Gastrocnemius medialis (tissue), 4 donors: ENCODE results near the gene OR52N1. TPM values are rescaled to one million over a fixed set of nuclear protein-coding genes. Genes with fewer than 3 reads are reported as not detected.

Experiments
- ATAC-seq, 2 donors: fragments of 150-250 bp; one replicate each; pipeline ENCODE4 v1.9.1; 2016
- DNase-seq, 2 donors: peaks; one replicate each; pipeline ENCODE4 v3.0.0-alpha.2; 2019
- H3K27ac ChIP-seq, 4 donors: fragments of 200-600 bp; sonication (generic); 1 replicate in 1 of 4; 2 replicates in 3 of 4; pipeline ENCODE4 v1.5.1; 2016 to 2018; ENCODE audit warnings: mild to moderate bottlenecking in 2 of 4, moderate library complexity in 1 of 4
- H3K27me3 ChIP-seq, 3 donors: fragments of 200-600 bp; sonication (generic) in 2 of 3; 1 replicate in 1 of 3; 2 replicates in 2 of 3; pipeline versions ENCODE4 v1.5.1 to v1.6.0; 2016 to 2019; ENCODE audit warnings: mild to moderate bottlenecking in 1 of 3, moderate library complexity in 1 of 3
- H3K36me3 ChIP-seq, 2 donors: fragments of 200-600 bp; sonication (generic) in 1 of 2; one replicate each; pipeline ENCODE4 v1.5.1; 2017 to 2018
- H3K4me1 ChIP-seq, 2 donors: fragments of 200-600 bp; sonication (generic) in 1 of 2; one replicate each; pipeline ENCODE4 v1.5.1; 2016 to 2017; ENCODE audit warnings: mild to moderate bottlenecking in 2 of 2
- H3K4me3 ChIP-seq, 4 donors: fragments of 200-600 bp; sonication (generic) in 3 of 4; 1 replicate in 1 of 4; 2 replicates in 3 of 4; pipeline ENCODE4 v1.5.1; 2016 to 2019; ENCODE audit warnings: mild to moderate bottlenecking in 2 of 4
- H3K9me3 ChIP-seq, 3 donors: fragments of 200-600 bp; sonication (generic) in 2 of 3; 1 replicate in 1 of 3; 2 replicates in 2 of 3; pipeline ENCODE4 v1.5.1; 2016 to 2019
- POLR2A ChIP-seq, 2 donors: fragments of 450-650 bp; IDR thresholded peaks; one replicate each; pipeline ENCODE4 v1.6.1; 2017; ENCODE audit warnings: antibody characterized with exemption in 2 of 2, mild to moderate bottlenecking in 2 of 2, moderate library complexity in 2 of 2
- in situ Hi-C, 4 donors: fragments of 200-750 bp; cut with MboI; loops; one replicate each; pipeline versions ENCODE4 v1.15.0 to v1.8.0; 2017; ENCODE audit warnings: low sequenced_read_pairs in 4 of 4
- intact Hi-C: fragments of 100-400 bp; cut with DNase I; formaldehyde crosslinking; loops from one replicate; pipeline ENCODE4 v1.15.1; 2023; ENCODE audit warnings: low total_unique reads
- total RNA-seq, 4 donors: library from RNA; depleted of rRNA; stranded (reverse); fragments of >200 nt; gene quantifications; one replicate each; pipeline versions ENCODE4 v1.1.0 to v1.2.3, GENCODE V29; 2016
- TF ChIP-seq, protein P1 (sequence below), 5 experiments: fragments of 450-650 bp in 3 of 5; fragments of 200-600 bp in 2 of 5; sonication (generic) in 2 of 5; IDR thresholded peaks in 4 of 5; conservative IDR thresholded peaks in 1 of 5; 1 replicate in 4 of 5; 2 replicates in 1 of 5; pipeline ENCODE4 v1.5.1; 2016 to 2019; ENCODE audit warnings: antibody characterized with exemption in 5 of 5, mild to moderate bottlenecking in 3 of 5, moderate library complexity in 3 of 5

The OR52N1 gene
- total RNA-seq, 4 donors from 2014 or later = not detected

DNA sequence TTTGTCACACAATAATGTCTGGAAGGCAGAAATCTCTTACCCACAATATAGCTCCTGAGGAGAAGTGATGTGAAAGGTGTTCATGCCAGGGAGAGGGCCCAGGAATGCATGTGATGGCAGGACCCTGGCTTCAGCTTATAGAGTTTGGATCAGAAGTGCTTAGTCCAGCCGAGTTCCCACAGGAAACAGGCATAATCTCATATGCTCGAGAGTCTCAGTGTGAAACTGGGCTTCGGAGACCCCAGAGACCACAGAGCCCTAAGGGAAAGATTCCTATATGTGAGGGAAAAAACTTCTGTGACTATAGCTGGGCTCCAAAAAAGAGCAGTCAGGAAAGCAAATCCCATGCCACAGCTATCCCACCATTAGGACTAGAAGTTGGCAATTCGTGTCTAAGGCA lies 7.8 kb downstream of the OR52N1 start, which contains the start of gene OR52N5:
Gene OR52N5, minus strand, starts transcription at position 101 of the 400 bp plus-strand sequence. CDS start 4,721 bp downstream, outside the sequence.
- ATAC-seq = no peak
- H3K4me1 ChIP-seq = no peaks in the 10 kb centered on the region
- DNase-seq = no peak
- in situ Hi-C loops = no loop called here
- H3K27ac ChIP-seq = no peak within 1 kb of the TSS
- H3K36me3 ChIP-seq = no peaks in the 10 kb centered on the region
- no peaks in the 10 kb centered on the region for H3K9me3 ChIP-seq
- H3K4me3 ChIP-seq = no peak within 1 kb of the TSS
- intact Hi-C loops = no loop called here
- TF ChIP-seq POLR2A (IDR thresholded peaks at IDR 0.05) = no peak
- TF ChIP-seq, protein P1, sequence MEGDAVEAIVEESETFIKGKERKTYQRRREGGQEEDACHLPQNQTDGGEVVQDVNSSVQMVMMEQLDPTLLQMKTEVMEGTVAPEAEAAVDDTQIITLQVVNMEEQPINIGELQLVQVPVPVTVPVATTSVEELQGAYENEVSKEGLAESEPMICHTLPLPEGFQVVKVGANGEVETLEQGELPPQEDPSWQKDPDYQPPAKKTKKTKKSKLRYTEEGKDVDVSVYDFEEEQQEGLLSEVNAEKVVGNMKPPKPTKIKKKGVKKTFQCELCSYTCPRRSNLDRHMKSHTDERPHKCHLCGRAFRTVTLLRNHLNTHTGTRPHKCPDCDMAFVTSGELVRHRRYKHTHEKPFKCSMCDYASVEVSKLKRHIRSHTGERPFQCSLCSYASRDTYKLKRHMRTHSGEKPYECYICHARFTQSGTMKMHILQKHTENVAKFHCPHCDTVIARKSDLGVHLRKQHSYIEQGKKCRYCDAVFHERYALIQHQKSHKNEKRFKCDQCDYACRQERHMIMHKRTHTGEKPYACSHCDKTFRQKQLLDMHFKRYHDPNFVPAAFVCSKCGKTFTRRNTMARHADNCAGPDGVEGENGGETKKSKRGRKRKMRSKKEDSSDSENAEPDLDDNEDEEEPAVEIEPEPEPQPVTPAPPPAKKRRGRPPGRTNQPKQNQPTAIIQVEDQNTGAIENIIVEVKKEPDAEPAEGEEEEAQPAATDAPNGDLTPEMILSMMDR (IDR thresholded peaks at IDR 0.05 in 4 of 5, conservative IDR thresholded peaks at IDR 0.05 in 1 of 5) = no peak
- no peaks in the 10 kb centered on the region for H3K27me3 ChIP-seq

DNA sequence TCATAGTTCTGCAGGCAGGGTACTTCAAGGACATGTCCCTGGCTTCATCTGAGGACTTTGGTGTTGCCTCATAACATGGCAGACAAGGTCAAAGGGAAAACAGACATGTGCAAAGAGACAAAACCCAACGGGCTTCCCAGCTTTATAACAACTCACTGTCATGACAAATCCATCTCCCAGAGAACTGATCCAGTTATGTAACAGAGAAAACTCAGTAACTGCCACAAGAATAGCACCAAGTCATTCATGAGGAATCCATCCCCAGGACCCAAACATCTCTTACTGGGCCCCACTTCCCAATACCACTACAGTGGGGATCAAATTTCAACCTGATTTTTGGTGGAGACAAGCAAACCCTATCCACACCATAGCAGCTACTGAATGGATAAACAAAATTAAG lies 24.0 kb downstream of the OR52N1 start:
- H3K27me3 ChIP-seq = no peaks in the 10 kb centered on the region
- in situ Hi-C loops = no loop called here
- DNase-seq = no peak
- no peak for ATAC-seq
- no peaks in the 10 kb centered on the region for H3K4me1 ChIP-seq
- no peaks in the 10 kb centered on the region for H3K36me3 ChIP-seq
- H3K27ac ChIP-seq = no peak overlapping the region
- no peak for TF ChIP-seq POLR2A (IDR thresholded peaks at IDR 0.05)
- TF ChIP-seq, protein P1 (IDR thresholded peaks at IDR 0.05 in 4 of 5, conservative IDR thresholded peaks at IDR 0.05 in 1 of 5) = no peak
- intact Hi-C loops = no loop called here
- no peak overlapping the region for H3K4me3 ChIP-seq
- no peaks in the 10 kb centered on the region for H3K9me3 ChIP-seq

DNA sequence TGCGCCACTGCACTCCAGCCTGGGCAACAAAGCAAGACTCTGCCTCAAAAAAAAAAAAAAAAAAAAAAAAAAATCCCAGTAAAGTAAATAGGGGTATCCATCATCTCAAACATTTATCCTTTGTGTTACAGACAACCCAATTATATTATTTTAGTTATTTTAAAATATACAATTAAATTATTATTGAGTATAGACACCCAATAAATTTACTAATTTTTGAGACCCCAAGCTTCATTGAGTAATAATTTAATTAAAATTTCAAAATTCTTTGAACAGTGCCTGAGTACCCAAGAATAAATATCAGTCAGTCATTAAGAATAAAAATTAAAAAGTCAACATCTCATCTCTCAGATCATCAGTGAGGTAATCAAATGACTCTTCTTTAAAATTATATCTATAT lies 37.1 kb downstream of the OR52N1 start, which contains the start of gene OR52N4:
Gene OR52N4, plus strand, starts transcription at position 301 of the 400 bp plus-strand sequence. CDS start 498 bp downstream, outside the sequence.
- intact Hi-C loops (no loop called here), in situ Hi-C loops (no loop called here)
- Histone ChIP-seq H3K27ac (no peak within 1 kb of the TSS), H3K4me1 (no peaks in the 10 kb centered on the region), H3K4me3 (no peak within 1 kb of the TSS), H3K27me3 (no peaks in the 10 kb centered on the region), H3K36me3 (no peaks in the 10 kb centered on the region), H3K9me3 (no peaks in the 10 kb centered on the region)
- DNase-seq = no peak
- no peak for ATAC-seq
- TF ChIP-seq POLR2A (IDR thresholded peaks at IDR 0.05) = no peak
- TF ChIP-seq, protein P1 (IDR thresholded peaks at IDR 0.05 in 4 of 5, conservative IDR thresholded peaks at IDR 0.05 in 1 of 5) = no peak

DNA sequence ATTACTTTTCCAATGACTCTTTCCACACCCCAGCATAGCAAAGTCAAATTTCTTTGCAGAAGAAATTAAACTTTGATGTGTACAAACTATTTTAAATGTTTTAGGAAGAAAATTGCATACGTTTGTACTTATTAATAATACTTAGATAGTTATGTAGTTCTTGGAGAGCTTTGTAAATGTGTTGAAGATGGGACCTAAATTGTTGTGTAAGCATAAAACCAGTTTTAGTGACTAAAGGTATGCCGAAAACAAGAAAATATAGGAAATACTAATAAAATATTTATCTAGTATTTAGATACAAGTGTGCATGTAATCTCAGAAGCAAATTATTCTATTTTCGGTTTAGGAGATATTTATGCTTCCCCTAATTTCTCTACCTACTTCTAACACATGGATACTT lies 41.2 kb downstream of the OR52N1 start:
- no peak overlapping the region for H3K4me3 ChIP-seq
- no peaks in the 10 kb centered on the region for H3K9me3 ChIP-seq
- no peaks in the 10 kb centered on the region for H3K4me1 ChIP-seq
- intact Hi-C loops (no loop called here), in situ Hi-C loops (no loop called here)
- H3K27me3 ChIP-seq = no peaks in the 10 kb centered on the region
- DNase-seq = no peak
- no peak for ATAC-seq
- TF ChIP-seq, protein P1 (IDR thresholded peaks at IDR 0.05 in 4 of 5, conservative IDR thresholded peaks at IDR 0.05 in 1 of 5) = no peak
- no peak for TF ChIP-seq POLR2A (IDR thresholded peaks at IDR 0.05)
- H3K27ac ChIP-seq = no peak overlapping the region
- H3K36me3 ChIP-seq = no peaks in the 10 kb centered on the region

- in situ Hi-C loops = no loop called here
- no peaks in the 10 kb centered on the region for H3K36me3 ChIP-seq
- no peak for ATAC-seq
Observed at GRCh38 chr11:5746614-5747013, 44.5 kb downstream of the OR52N1 start.

More at GRCh38 chr11:5746614-5747013, 44.5 kb downstream of the OR52N1 start:
- intact Hi-C loops = no loop called here
- no peak overlapping the region for H3K4me3 ChIP-seq
- DNase-seq = no peak
- no peaks in the 10 kb centered on the region for H3K27me3 ChIP-seq
- H3K4me1 ChIP-seq = no peaks in the 10 kb centered on the region
- no peak overlapping the region for H3K27ac ChIP-seq
- TF ChIP-seq, protein P1 (IDR thresholded peaks at IDR 0.05 in 4 of 5, conservative IDR thresholded peaks at IDR 0.05 in 1 of 5) = no peak
- TF ChIP-seq POLR2A (IDR thresholded peaks at IDR 0.05) = no peak
- H3K9me3 ChIP-seq = no peaks in the 10 kb centered on the region
